ENCODE data around the gene EGFL6.
"Not testable (repeated sequence)": the region's sequence is repeated elsewhere in the genome, so short reads cannot be mapped to it uniquely, and the experiment has no call there.

EGFL6 gene

DNA sequence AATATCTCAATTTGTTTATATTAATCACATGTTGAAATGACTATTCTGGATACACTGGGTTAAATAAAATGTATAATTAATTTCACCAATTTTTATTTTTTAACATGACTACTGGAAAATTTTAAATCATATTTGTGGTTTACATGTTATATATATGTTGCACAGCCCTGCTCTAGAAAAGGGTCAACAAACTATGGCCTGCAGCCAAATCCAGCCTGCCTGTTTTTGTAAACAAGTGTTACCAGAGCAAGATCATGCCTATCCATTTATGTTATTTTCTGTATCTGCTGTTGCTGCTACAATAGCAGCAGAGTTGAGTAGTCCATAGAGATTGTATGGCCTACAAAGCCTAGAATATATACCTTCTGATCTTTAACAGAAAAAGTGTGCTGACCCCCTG lies 84.7 kb downstream of the EGFL6 start:
- H3K4me3 ChIP-seq (ENCODE audit: low read depth, low read length): peak overlapping the region; percentile 81
- H3K4me1 ChIP-seq (ENCODE audit: control insufficient read depth, insufficient read depth, low read length): peaks cover 4% of the 10 kb centered on the region
- H3K36me3 ChIP-seq (ENCODE audit: control insufficient read depth, insufficient read depth, low read length): no peaks in the 10 kb centered on the region
- no peak overlapping the region for H3K9ac ChIP-seq (ENCODE audit: low read depth, low read length)
- H3K9me3 ChIP-seq (ENCODE audit: control insufficient read depth, insufficient read depth, low read length): no peaks in the 10 kb centered on the region
- H3K27me3 ChIP-seq (ENCODE audit: control insufficient read depth, insufficient read depth, low read length): no peaks in the 10 kb centered on the region

DNA sequence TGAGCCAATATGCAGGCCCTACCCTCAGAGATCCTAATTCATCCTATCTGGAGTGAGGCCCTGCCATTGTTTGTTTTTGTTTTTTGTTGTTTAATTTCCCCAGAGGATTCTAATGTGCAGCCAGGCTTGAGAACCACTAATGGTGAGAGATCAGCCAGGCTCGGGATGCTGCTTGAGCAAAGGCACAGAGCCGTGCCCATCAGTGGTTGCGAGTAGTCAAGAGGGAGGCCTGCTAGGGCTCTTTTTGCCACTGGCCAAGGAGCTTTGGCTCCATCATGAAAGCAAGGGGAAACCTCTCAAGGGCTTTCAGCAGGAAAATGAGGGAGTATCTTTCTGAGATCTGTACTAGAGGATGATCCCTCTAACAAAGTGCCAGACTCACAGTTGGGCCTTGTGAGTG lies 86.3 kb downstream of the EGFL6 start:
- no peak overlapping the region for H3K4me3 ChIP-seq (ENCODE audit: low read depth, low read length)
- H3K4me1 ChIP-seq (ENCODE audit: control insufficient read depth, insufficient read depth, low read length): peaks cover 4% of the 10 kb centered on the region

DNA sequence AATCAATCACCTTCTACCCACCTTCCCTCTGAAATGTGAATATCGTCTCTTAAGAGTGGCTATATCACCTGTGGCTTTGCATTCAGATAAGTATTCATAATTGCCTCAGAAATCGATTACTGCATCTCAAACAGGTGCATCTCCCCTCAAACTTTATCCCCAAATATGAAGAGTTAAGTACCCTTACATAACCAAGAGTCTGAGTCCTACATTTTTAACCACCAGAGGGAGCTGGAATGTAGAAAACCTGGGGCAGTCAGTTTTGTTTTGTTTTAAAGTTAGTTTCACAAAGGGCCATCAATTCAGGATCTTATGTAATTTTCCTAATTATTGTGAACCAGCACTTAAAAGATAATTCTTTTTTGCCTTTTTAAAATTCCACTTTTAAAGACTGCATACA lies 89.2 kb downstream of the EGFL6 start:
- Histone ChIP-seq H3K9me3 (ENCODE audit: control insufficient read depth, insufficient read depth, low read length) (no peaks in the 10 kb centered on the region), H3K27me3 (ENCODE audit: control insufficient read depth, insufficient read depth, low read length) (no peaks in the 10 kb centered on the region), H3K9ac (ENCODE audit: low read depth, low read length) (no peak overlapping the region), H3K36me3 (ENCODE audit: control insufficient read depth, insufficient read depth, low read length) (no peaks in the 10 kb centered on the region), H3K4me1 (ENCODE audit: control insufficient read depth, insufficient read depth, low read length) (peaks cover 4% of the 10 kb centered on the region), H3K4me3 (ENCODE audit: low read depth, low read length) (no peak overlapping the region)

More for the DNA sequence above, 86.3 kb downstream of the EGFL6 start:
- Histone ChIP-seq H3K9me3 (ENCODE audit: control insufficient read depth, insufficient read depth, low read length) (no peaks in the 10 kb centered on the region), H3K36me3 (ENCODE audit: control insufficient read depth, insufficient read depth, low read length) (no peaks in the 10 kb centered on the region), H3K27me3 (ENCODE audit: control insufficient read depth, insufficient read depth, low read length) (no peaks in the 10 kb centered on the region), H3K9ac (ENCODE audit: low read depth, low read length) (no peak overlapping the region)

DNA sequence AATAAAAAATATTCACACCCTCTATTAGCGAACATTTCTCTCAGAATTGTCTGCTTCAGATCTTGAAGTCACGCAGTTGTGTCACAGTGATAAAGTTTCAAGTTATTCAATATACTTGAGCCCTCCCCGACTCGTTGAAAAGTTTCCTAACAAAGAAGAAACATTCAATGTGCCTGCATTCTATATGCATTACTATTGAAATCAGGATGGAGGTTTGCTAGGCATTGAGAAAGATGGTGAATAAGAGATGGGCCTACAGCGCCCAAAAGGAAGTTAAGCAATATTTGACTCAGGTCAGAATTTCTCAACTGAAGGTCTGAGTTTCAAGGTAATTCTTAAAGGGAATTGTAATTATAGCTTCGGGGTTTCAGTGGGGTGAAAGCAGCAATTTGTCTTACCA lies 89.7 kb downstream of the EGFL6 start:
- Histone ChIP-seq H3K9ac (ENCODE audit: low read depth, low read length) (no peak overlapping the region), H3K36me3 (ENCODE audit: control insufficient read depth, insufficient read depth, low read length) (no peaks in the 10 kb centered on the region), H3K4me1 (ENCODE audit: control insufficient read depth, insufficient read depth, low read length) (peaks cover 4% of the 10 kb centered on the region), H3K27me3 (ENCODE audit: control insufficient read depth, insufficient read depth, low read length) (no peaks in the 10 kb centered on the region), H3K4me3 (ENCODE audit: low read depth, low read length) (no peak overlapping the region), H3K9me3 (ENCODE audit: control insufficient read depth, insufficient read depth, low read length) (no peaks in the 10 kb centered on the region)

DNA sequence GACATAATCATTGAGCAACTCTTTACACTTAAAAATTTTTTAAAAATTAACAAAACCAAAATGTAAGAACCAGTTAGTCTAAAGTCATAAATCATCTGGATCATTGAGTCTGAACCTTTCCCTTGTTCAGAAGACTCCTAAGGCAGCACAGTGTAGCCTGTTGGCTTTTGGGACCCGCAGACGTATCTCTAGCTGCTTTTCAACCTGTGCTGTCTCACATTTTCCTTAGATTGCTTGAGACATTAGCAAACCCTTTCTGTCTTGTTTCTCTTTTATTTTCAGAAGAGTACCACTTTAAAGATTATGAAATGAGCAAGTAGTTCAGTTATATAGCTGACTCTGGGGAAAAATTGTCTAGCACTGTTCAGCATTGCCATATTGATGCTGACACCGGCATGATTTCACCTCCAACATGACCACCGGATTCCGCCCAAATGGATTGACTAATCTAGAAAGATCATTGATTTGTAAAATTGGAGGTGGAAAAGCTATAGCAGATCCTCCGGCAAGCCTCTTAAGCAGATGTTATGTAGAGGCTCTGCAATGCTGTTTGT lies 92.4 kb downstream of the EGFL6 start:
- Histone ChIP-seq H3K9me3 (ENCODE audit: control insufficient read depth, insufficient read depth, low read length) (no peaks in the 10 kb centered on the region), H3K36me3 (ENCODE audit: control insufficient read depth, insufficient read depth, low read length) (no peaks in the 10 kb centered on the region), H3K4me3 (ENCODE audit: low read depth, low read length) (no peak overlapping the region), H3K4me1 (ENCODE audit: control insufficient read depth, insufficient read depth, low read length) (peaks cover 4% of the 10 kb centered on the region), H3K27me3 (ENCODE audit: control insufficient read depth, insufficient read depth, low read length) (no peaks in the 10 kb centered on the region), H3K9ac (ENCODE audit: low read depth, low read length) (no peak overlapping the region)

DNA sequence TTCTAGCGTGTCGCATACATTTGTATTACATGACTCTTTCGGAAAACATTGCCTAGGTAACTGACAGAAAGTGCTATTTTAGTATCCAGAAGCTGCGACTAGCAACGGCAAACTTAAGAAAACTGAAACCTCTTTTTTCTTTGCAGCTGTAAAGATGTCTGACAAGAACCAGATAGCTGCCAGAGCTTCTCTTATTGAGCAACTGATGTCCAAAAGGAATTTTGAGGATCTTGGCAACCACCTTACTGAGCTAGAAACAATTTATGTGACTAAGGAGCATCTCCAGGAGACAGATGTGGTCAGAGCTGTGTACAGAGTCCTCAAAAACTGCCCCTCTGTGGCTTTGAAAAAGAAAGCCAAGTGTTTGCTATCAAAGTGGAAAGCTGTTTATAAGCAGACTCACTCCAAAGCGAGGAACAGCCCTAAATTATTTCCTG lies 93.0 kb downstream of the EGFL6 start:
- H3K4me3 ChIP-seq (ENCODE audit: low read depth, low read length): no peak overlapping the region
- peaks cover 4% of the 10 kb centered on the region for H3K4me1 ChIP-seq (ENCODE audit: control insufficient read depth, insufficient read depth, low read length)
- no peak overlapping the region for H3K9ac ChIP-seq (ENCODE audit: low read depth, low read length)
- H3K36me3 ChIP-seq (ENCODE audit: control insufficient read depth, insufficient read depth, low read length): no peaks in the 10 kb centered on the region
- H3K27me3 ChIP-seq (ENCODE audit: control insufficient read depth, insufficient read depth, low read length): no peaks in the 10 kb centered on the region
- no peaks in the 10 kb centered on the region for H3K9me3 ChIP-seq (ENCODE audit: control insufficient read depth, insufficient read depth, low read length)

DNA sequence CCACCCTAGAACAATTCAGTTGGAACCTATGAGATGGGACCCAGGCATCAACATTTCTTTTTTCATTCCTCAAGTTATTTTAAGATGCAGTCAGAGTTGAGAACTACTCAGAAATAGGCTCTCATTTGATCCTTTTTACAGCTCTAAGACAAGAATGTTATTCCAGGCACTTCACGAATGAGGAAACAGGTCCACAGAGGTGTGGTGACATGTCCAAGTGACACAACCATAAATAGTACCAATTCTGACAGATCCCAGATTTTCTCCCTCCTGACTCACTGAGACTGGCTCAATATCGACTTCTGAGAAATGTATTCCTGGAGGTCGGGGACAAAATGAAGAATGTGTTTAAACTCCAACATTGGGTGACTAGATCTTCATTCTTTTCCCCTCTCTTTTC lies 94.6 kb downstream of the EGFL6 start:
- peaks cover 4% of the 10 kb centered on the region for H3K4me1 ChIP-seq (ENCODE audit: control insufficient read depth, insufficient read depth, low read length)
- H3K27me3 ChIP-seq (ENCODE audit: control insufficient read depth, insufficient read depth, low read length): no peaks in the 10 kb centered on the region
- no peak overlapping the region for H3K4me3 ChIP-seq (ENCODE audit: low read depth, low read length)
- H3K36me3 ChIP-seq (ENCODE audit: control insufficient read depth, insufficient read depth, low read length): no peaks in the 10 kb centered on the region
- no peaks in the 10 kb centered on the region for H3K9me3 ChIP-seq (ENCODE audit: control insufficient read depth, insufficient read depth, low read length)
- no peak overlapping the region for H3K9ac ChIP-seq (ENCODE audit: low read depth, low read length)

DNA sequence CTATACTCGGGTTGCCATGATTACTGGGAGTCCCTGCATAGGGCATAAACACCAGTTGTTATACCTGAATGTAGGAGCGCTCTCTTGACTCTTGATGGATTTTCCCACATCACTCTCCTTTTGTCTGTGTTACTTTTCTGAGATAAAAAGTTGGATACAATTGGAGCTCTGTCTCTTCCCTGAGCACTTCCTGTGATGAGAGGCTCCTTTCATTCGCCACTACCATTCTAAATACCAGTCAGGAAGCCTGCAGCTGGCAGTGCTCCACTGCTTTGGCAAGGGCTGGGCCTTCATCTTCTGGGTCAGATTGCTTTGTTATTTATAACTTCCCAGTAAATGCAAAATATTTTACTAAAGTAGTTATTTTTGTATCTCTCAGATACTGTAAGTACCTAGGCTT lies 97.4 kb downstream of the EGFL6 start:
- Histone ChIP-seq H3K9ac (ENCODE audit: low read depth, low read length) (no peak overlapping the region), H3K4me3 (ENCODE audit: low read depth, low read length) (no peak overlapping the region), H3K27me3 (ENCODE audit: control insufficient read depth, insufficient read depth, low read length) (no peaks in the 10 kb centered on the region), H3K36me3 (ENCODE audit: control insufficient read depth, insufficient read depth, low read length) (no peaks in the 10 kb centered on the region), H3K9me3 (ENCODE audit: control insufficient read depth, insufficient read depth, low read length) (no peaks in the 10 kb centered on the region), H3K4me1 (ENCODE audit: control insufficient read depth, insufficient read depth, low read length) (peaks cover 3% of the 10 kb centered on the region)

DNA sequence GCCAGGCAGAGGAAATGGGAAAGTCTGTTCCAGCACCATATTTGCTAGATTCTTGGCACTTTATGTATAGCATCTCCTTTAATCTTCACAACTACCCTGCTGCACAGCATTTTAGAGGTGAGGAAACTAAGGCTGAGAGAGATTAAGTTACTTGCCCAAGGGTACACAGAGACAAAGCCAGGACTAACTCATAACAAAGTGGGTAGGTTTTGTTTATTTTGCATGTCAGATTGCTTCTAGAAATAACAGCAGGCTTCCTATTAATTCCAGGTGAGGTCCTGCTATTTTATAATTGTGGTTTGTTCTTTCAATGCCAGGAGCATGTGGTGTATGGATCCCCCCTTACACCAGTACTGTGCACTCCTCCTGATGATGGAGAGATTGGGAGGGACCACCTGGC lies 98.5 kb downstream of the EGFL6 start:
- H3K9ac ChIP-seq (ENCODE audit: low read depth, low read length): no peak overlapping the region
- H3K4me1 ChIP-seq (ENCODE audit: control insufficient read depth, insufficient read depth, low read length): peaks cover 3% of the 10 kb centered on the region
- no peaks in the 10 kb centered on the region for H3K36me3 ChIP-seq (ENCODE audit: control insufficient read depth, insufficient read depth, low read length)
- H3K4me3 ChIP-seq (ENCODE audit: low read depth, low read length): no peak overlapping the region
- no peaks in the 10 kb centered on the region for H3K27me3 ChIP-seq (ENCODE audit: control insufficient read depth, insufficient read depth, low read length)
- no peaks in the 10 kb centered on the region for H3K9me3 ChIP-seq (ENCODE audit: control insufficient read depth, insufficient read depth, low read length)

DNA sequence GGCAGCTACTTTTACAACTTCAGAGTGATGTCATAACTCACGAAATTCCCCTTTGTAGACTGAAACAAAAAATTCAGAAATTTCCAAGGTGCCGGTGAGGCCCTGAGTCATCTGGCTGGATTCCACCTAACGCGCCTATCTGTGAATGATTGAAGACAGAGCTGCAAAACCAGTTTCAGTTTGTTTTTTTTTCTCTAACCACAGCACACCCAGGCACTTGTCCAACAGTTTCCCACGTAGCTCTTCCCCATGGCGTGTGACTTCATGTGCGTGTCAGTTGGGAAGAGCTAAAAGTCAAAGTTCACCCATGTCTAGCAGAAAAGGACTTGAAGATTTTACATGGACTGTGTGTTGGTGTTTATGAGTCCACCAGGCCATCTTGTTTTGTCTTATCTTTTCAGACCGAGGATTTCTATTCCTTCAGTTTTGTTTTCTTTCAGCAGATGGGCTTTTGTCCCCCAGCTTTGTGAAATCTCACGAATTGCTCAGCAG lies 99.9 kb downstream of the EGFL6 start:
- H3K4me3 ChIP-seq (ENCODE audit: low read depth, low read length): no peak overlapping the region
- no peak overlapping the region for H3K9ac ChIP-seq (ENCODE audit: low read depth, low read length)
- peaks cover 3% of the 10 kb centered on the region for H3K4me1 ChIP-seq (ENCODE audit: control insufficient read depth, insufficient read depth, low read length)
- H3K9me3 ChIP-seq (ENCODE audit: control insufficient read depth, insufficient read depth, low read length): no peaks in the 10 kb centered on the region
- no peaks in the 10 kb centered on the region for H3K27me3 ChIP-seq (ENCODE audit: control insufficient read depth, insufficient read depth, low read length)
- no peaks in the 10 kb centered on the region for H3K36me3 ChIP-seq (ENCODE audit: control insufficient read depth, insufficient read depth, low read length)

DNA sequence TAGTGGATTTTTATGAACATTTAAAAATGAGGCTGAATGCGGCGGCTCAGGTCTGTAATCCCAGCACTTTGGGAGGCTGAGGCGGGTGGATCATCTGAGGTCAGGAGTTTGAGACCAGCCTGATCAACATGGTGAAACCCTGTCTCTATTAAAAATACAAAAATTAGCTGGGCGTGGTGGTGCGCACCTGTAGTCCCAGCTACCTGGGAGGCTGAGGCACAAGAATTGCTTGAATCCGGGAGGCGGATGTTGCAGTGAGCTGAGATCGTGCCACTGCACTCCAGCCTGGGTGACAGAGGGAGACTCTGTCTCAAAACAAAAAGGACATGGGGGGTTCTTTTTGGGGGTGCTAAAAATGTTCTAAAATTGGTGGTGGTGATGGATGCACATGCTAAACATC lies 100.4 kb downstream of the EGFL6 start:
- not testable (repeated sequence) for H3K4me3 ChIP-seq (ENCODE audit: low read depth, low read length)

DNA sequence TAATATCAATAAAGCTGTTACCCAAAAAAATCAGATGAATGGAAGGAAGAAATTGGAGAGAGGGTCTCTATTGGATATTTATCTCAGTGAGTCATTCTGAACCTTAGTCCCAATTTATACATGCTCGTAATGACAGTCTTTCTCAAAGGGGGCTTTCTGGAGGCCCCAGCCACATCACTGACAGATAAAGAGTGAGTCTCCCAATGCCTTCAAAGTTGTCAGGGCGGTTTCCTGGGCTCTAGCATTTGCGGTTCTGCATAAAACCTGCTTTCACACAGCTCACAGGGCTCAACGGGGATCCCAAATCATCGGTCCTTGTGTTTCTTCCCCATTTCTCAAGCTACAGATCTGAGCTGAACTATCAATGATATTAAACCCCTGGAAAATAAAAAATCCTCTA lies 100.8 kb downstream of the EGFL6 start:
- Histone ChIP-seq H3K36me3 (ENCODE audit: control insufficient read depth, insufficient read depth, low read length) (no peaks in the 10 kb centered on the region), H3K27me3 (ENCODE audit: control insufficient read depth, insufficient read depth, low read length) (no peaks in the 10 kb centered on the region), H3K9me3 (ENCODE audit: control insufficient read depth, insufficient read depth, low read length) (no peaks in the 10 kb centered on the region), H3K9ac (ENCODE audit: low read depth, low read length) (no peak overlapping the region), H3K4me3 (ENCODE audit: low read depth, low read length) (no peak overlapping the region), H3K4me1 (ENCODE audit: control insufficient read depth, insufficient read depth, low read length) (peaks cover 3% of the 10 kb centered on the region)

More for the DNA sequence above, 100.4 kb downstream of the EGFL6 start:
- not testable (repeated sequence) for H3K27me3 ChIP-seq (ENCODE audit: control insufficient read depth, insufficient read depth, low read length); H3K9ac ChIP-seq (ENCODE audit: low read depth, low read length); H3K4me1 ChIP-seq (ENCODE audit: control insufficient read depth, insufficient read depth, low read length); H3K36me3 ChIP-seq (ENCODE audit: control insufficient read depth, insufficient read depth, low read length); H3K9me3 ChIP-seq (ENCODE audit: control insufficient read depth, insufficient read depth, low read length)

All from iPS-15b (cell line).